WTC11 (cell line): ENCODE measurements around the gene POC1A. TPM values are rescaled to one million over a fixed set of nuclear protein-coding genes. Genes with fewer than 3 reads are reported as not detected.

Experiments
- ATAC-seq: fragments of 200-7000 bp; cut with Tn5 transposase; 2 replicates; pipeline ENCODE4 v1.10.0; 2021; ENCODE audit warnings: mild to moderate bottlenecking, moderate library complexity
- CTCF ChIA-PET: fragments of 300-600 bp; sonication (Branson Sonifier 250); formaldehyde crosslinking; loops from one replicate; lab custom pipeline; 2021; ENCODE audit warnings: antibody characterized with exemption; lab: Charles Lee
- POLR2A ChIA-PET: fragments of 350-600 bp; sonication (Branson Sonifier 250); formaldehyde crosslinking; loops from one replicate; lab custom pipeline; 2021; ENCODE audit warnings: antibody characterized with exemption; lab: Charles Lee
- DNase-seq: peaks from one replicate; pipeline ENCODE4 v3.0.0; 2021; ENCODE audit warnings: low spot score
- H3K27ac Mint-ChIP-seq: 2 replicates; pipeline ENCODE4 v1.8.0; 2021; ENCODE audit warnings: mixed read lengths
- H3K27me3 Mint-ChIP-seq: 2 replicates; pipeline ENCODE4 v1.8.0; 2021; ENCODE audit warnings: low read depth, mild to moderate bottlenecking, moderate library complexity, mixed read lengths
- H3K36me3 Mint-ChIP-seq: 2 replicates; pipeline ENCODE4 v1.8.0; 2021; ENCODE audit warnings: mixed read lengths
- H3K4me1 Mint-ChIP-seq: 2 replicates; pipeline ENCODE4 v1.8.0; 2022; ENCODE audit warnings: mixed read lengths
- H3K4me3 Mint-ChIP-seq: 2 replicates; pipeline ENCODE4 v1.8.0; 2021; ENCODE audit warnings: mild to moderate bottlenecking, moderate library complexity, mixed read lengths
- H3K9me3 Mint-ChIP-seq: 2 replicates; pipeline ENCODE4 v1.8.0; 2021; ENCODE audit warnings: mixed read lengths
- AFF4 ChIP-seq: sonication (generic); formaldehyde crosslinking; IDR thresholded peaks from 2 replicates; pipeline ENCODE4 v1.8.1; 2023; ENCODE audit warnings: mild to moderate bottlenecking, missing genetic modification reagents, borderline replicate concordance
- CBFB ChIP-seq: sonication (generic); formaldehyde crosslinking; IDR thresholded peaks from 2 replicates; pipeline ENCODE4 v1.8.1; 2022; ENCODE audit warnings: mild to moderate bottlenecking, low read depth, missing genetic modification reagents
- CDX4 ChIP-seq: fragments of 250-450 bp; sonication (Bioruptor Pico); IDR thresholded peaks from 2 replicates; pipeline ENCODE4 v1.9.0; 2021; ENCODE audit warnings: moderate library complexity, mild to moderate bottlenecking, inconsistent platforms, borderline replicate concordance
- CREB1 ChIP-seq: sonication (generic); formaldehyde crosslinking; IDR thresholded peaks from 2 replicates; pipeline ENCODE4 v1.8.0; 2023; ENCODE audit warnings: mild to moderate bottlenecking, missing genetic modification reagents
- E2F1 ChIP-seq: sonication (generic); formaldehyde crosslinking; IDR thresholded peaks from 2 replicates; pipeline ENCODE4 v1.8.0; 2022; ENCODE audit warnings: mild to moderate bottlenecking, missing genetic modification reagents
- ELF4 ChIP-seq: sonication (generic); formaldehyde crosslinking; IDR thresholded peaks from 2 replicates; pipeline ENCODE4 v1.8.1; 2022; ENCODE audit warnings: low read depth, mild to moderate bottlenecking, moderate library complexity, missing genetic modification reagents
- ESRRA ChIP-seq: sonication (generic); formaldehyde crosslinking; IDR thresholded peaks from 2 replicates; pipeline ENCODE4 v1.8.1; 2022; ENCODE audit warnings: mild to moderate bottlenecking, missing genetic modification reagents, borderline replicate concordance
- GTF2I ChIP-seq: fragments of 250-450 bp; sonication (Bioruptor Pico); conservative IDR thresholded peaks from 2 replicates; pipeline ENCODE4 v1.4.0; 2021; ENCODE audit warnings: mild to moderate bottlenecking
- NFE2L1 ChIP-seq: sonication (generic); formaldehyde crosslinking; IDR thresholded peaks from 2 replicates; pipeline ENCODE4 v1.8.1; 2023; ENCODE audit warnings: missing genetic modification reagents
- OVOL2 ChIP-seq: fragments of 250-450 bp; sonication (Bioruptor Pico); IDR thresholded peaks from 2 replicates; pipeline ENCODE4 v1.9.0; 2021; ENCODE audit warnings: mild to moderate bottlenecking, borderline replicate concordance
- PRDM15 ChIP-seq: sonication (generic); formaldehyde crosslinking; IDR thresholded peaks from 2 replicates; pipeline ENCODE4 v1.8.0; 2022; ENCODE audit warnings: missing genetic modification reagents
- RELA ChIP-seq: sonication (generic); formaldehyde crosslinking; IDR thresholded peaks from 2 replicates; pipeline ENCODE4 v1.8.1; 2022; ENCODE audit warnings: missing genetic modification reagents, mild to moderate bottlenecking, borderline replicate concordance
- SMAD3 ChIP-seq: sonication (generic); formaldehyde crosslinking; IDR thresholded peaks from 2 replicates; pipeline ENCODE4 v1.8.0; 2022; ENCODE audit warnings: missing genetic modification reagents, mild to moderate bottlenecking, borderline replicate concordance
- TCF7 ChIP-seq: sonication (generic); formaldehyde crosslinking; IDR thresholded peaks from 2 replicates; pipeline ENCODE4 v1.8.0; 2022; ENCODE audit warnings: mild to moderate bottlenecking, low read depth, missing genetic modification reagents, moderate library complexity
- TEAD1 ChIP-seq: sonication (generic); formaldehyde crosslinking; IDR thresholded peaks from 2 replicates; pipeline ENCODE4 v1.8.0; 2022; ENCODE audit warnings: mild to moderate bottlenecking, missing genetic modification reagents
- USF1 ChIP-seq: sonication (generic); formaldehyde crosslinking; IDR thresholded peaks from 2 replicates; pipeline ENCODE4 v1.8.0; 2022; ENCODE audit warnings: mild to moderate bottlenecking, missing genetic modification reagents
- ZNF121 ChIP-seq: sonication (generic); formaldehyde crosslinking; IDR thresholded peaks from 2 replicates; pipeline ENCODE4 v1.8.0; 2023; ENCODE audit warnings: missing genetic modification reagents
- ZNF219 ChIP-seq: sonication (generic); formaldehyde crosslinking; IDR thresholded peaks from 2 replicates; pipeline ENCODE4 v1.8.0; 2023; ENCODE audit warnings: missing genetic modification reagents, mild to moderate bottlenecking, borderline replicate concordance
- ZNF263 ChIP-seq: sonication (generic); formaldehyde crosslinking; IDR thresholded peaks from 2 replicates; pipeline ENCODE4 v1.8.1; 2022; ENCODE audit warnings: low read depth, mild to moderate bottlenecking, moderate library complexity, missing genetic modification reagents
- ZNF317 ChIP-seq: sonication (generic); formaldehyde crosslinking; IDR thresholded peaks from 2 replicates; pipeline ENCODE4 v1.8.1; 2023; ENCODE audit warnings: low read depth, mild to moderate bottlenecking, moderate library complexity, missing genetic modification reagents, borderline replicate concordance
- ZNF425 ChIP-seq: fragments of 250-450 bp; sonication (Bioruptor Pico); conservative IDR thresholded peaks from 2 replicates; pipeline ENCODE4 v1.9.0; 2021; ENCODE audit warnings: mild to moderate bottlenecking
- ZNF671 ChIP-seq: fragments of 250-450 bp; sonication (Bioruptor Pico); IDR thresholded peaks from 2 replicates; pipeline ENCODE4 v1.8.0; 2021; ENCODE audit warnings: mild to moderate bottlenecking
- total RNA-seq: library from RNA; stranded (reverse); gene quantifications from 3 replicates; pipeline ENCODE4 v1.2.3, GENCODE V29; 2021

POC1A gene
- total RNA-seq, 1 experiment from 2014 or later, result 31.3 TPM

GRCh38 chr3:52083556-52084087 is 70.6 kb downstream of the POC1A start:
- CTCF ChIA-PET, result interaction anchor here (1.5 to 4.3 kb wide), 3 partner anchors 24 to 80 kb away, joined by 4 to 37 read pairs (median 4); no protein-coding TSS in a partner anchor
- no peak overlapping the region for H3K4me3 Mint-ChIP-seq
- H3K9me3 Mint-ChIP-seq, result no peaks in the 10 kb centered on the region
- DNase-seq (no peak), ATAC-seq (no peak)
- H3K27me3 Mint-ChIP-seq, result no peaks in the 10 kb centered on the region
- no peak overlapping the region; the same call in 1 of the 2 replicates for H3K27ac Mint-ChIP-seq
- no peaks in the 10 kb centered on the region for H3K4me1 Mint-ChIP-seq
- H3K36me3 Mint-ChIP-seq, result no peaks in the 10 kb centered on the region
- TF ChIP-seq GTF2I (CRISPR knock-in tag) (no peak), OVOL2 (CRISPR knock-in tag) (no peak), TEAD1 (CRISPR knock-in tag) (no peak), ZNF219 (CRISPR knock-in tag) (no peak), PRDM15 (CRISPR knock-in tag) (no peak), ELF4 (no peak), NFE2L1 (CRISPR knock-in tag) (no peak), CREB1 (no peak), CBFB (CRISPR knock-in tag) (no peak), SMAD3 (CRISPR knock-in tag) (no peak)
- POLR2A ChIA-PET, result no interaction called here

- ATAC-seq (no peak), DNase-seq (no peak)
- Mint-ChIP-seq H3K9me3 (no peaks in the 10 kb centered on the region), H3K27me3 (no peaks in the 10 kb centered on the region), H3K4me3 (no peak overlapping the region), H3K36me3 (no peaks in the 10 kb centered on the region), H3K27ac (no peak overlapping the region), H3K4me1 (no peaks in the 10 kb centered on the region)
- ChIA-PET CTCF (interaction anchor here (0.9 to 1.1 kb wide), 2 partner anchors 41 to 79 kb away, joined by 4 to 5 read pairs; no protein-coding TSS in a partner anchor), POLR2A (no interaction called here)
- TF ChIP-seq ZNF425 (CRISPR knock-in tag), result no peak
- no peak for TF ChIP-seq ZNF317 (CRISPR knock-in tag)
- no peak for TF ChIP-seq CDX4 (CRISPR knock-in tag)
- no peak for TF ChIP-seq USF1 (CRISPR knock-in tag)
- no peak for TF ChIP-seq ZNF671
- no peak for TF ChIP-seq RELA (CRISPR knock-in tag)
- no peak for TF ChIP-seq TCF7
- TF ChIP-seq ZNF121, result no peak
- TF ChIP-seq TEAD1 (CRISPR knock-in tag), result no peak
- TF ChIP-seq ZNF263 (CRISPR knock-in tag), result no peak
- TF ChIP-seq AFF4, result no peak
- no peak for TF ChIP-seq ESRRA
- no peak for TF ChIP-seq E2F1
These were observed 71.3 kb downstream of the POC1A start for GRCh38 chr3:52082951-52083350.
